NT2/D1 (cell line): Measurements from ENCODE around the gene ZNF780A.

Source experiments
- SUZ12 ChIP-seq: IDR thresholded peaks from 2 replicates; pipeline ENCODE4 v1.6.1; 2011; ENCODE audit not compliant: insufficient read length, insufficient read depth; ENCODE audit errors: extremely low read depth
- YY1 ChIP-seq: IDR thresholded peaks from 2 replicates; pipeline ENCODE4 v1.6.1; 2011; ENCODE audit not compliant: insufficient read length, insufficient read depth
- ZNF274 ChIP-seq: IDR thresholded peaks from 2 replicates; pipeline ENCODE4 v1.6.1; 2011; ENCODE audit warnings: mild to moderate bottlenecking, low read depth, low read length

DNA sequence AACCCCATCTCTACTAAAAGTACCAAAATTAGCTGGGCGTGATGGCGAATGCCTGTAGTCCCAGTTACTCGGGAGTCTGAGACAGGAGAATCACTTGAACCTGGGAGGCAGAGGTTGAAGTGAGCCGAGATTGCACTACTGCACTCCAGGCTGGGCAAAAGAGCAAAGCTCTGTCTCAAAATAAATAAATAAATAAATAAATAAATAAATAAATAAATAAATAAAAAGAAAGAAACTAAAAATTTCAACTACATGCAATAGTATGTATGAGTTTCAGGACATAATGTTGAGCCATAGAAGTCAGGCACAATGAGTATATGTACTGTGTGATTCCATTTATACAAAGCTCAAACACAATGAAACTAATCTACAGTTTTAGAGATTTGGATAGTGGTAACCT is 12.9 kb upstream of the ZNF780A start:
- TF ChIP-seq YY1 (no peak), ZNF274 (no peak), SUZ12 (no peak)
